ENCODE measurements around the gene RNU2-1. TPM values are rescaled to one million over a fixed set of nuclear protein-coding genes. Genes with fewer than 3 reads are reported as not detected.

The RNU2-1 gene
- total and polyA plus RNA-seq, 2 of the 13 experiments (the other 11 are each of a cell fraction or from before 2014, with no cell fraction given), result not detected

GRCh38 chr17:43216762-43217613, 16.8 kb downstream of the RNU2-1 start (continued):
- peak; percentile 87 for TF ChIP-seq REL (CRISPR knock-in tag; conservative IDR thresholded peaks at IDR 0.05)
- peak; percentile 77; the same call in 1 of the 2 replicates for TF ChIP-seq ZFP82 (CRISPR knock-in tag; IDR thresholded peaks at IDR 0.05; ENCODE audit: borderline replicate concordance)
- peak; percentile 87 for TF ChIP-seq ZNF501 (CRISPR knock-in tag; IDR thresholded peaks at IDR 0.05)
- TF ChIP-seq IKZF1 (IDR thresholded peaks at IDR 0.05), result no peak
- TF ChIP-seq MBD4 (IDR thresholded peaks at IDR 0.05; ENCODE audit: borderline replicate concordance, low read length), result peak; percentile 45; the same call in 1 of the 2 replicates
- peak; percentile 47; the same call in 1 of the 2 replicates for TF ChIP-seq ZNF546 (CRISPR knock-in tag; conservative IDR thresholded peaks at IDR 0.05)
- no peak for TF ChIP-seq NFRKB (IDR thresholded peaks at IDR 0.05)
- TF ChIP-seq ATM (IDR thresholded peaks at IDR 0.05; ENCODE audit: borderline replicate concordance), result no peak
- TF ChIP-seq ZNF362 (CRISPR knock-in tag; IDR thresholded peaks at IDR 0.05; ENCODE audit: borderline replicate concordance), result peak; percentile 81
- TF ChIP-seq MLX (CRISPR knock-in tag; IDR thresholded peaks at IDR 0.05), result peak; percentile 73; the same call in 1 of the 2 replicates
- no peak for TF ChIP-seq MBNL3 (CRISPR knock-in tag; conservative IDR thresholded peaks at IDR 0.05)
- no peak for TF ChIP-seq TRAFD1 (CRISPR knock-in tag; IDR thresholded peaks at IDR 0.05; ENCODE audit: borderline replicate concordance)
- TF ChIP-seq ZNF326 (CRISPR knock-in tag; IDR thresholded peaks at IDR 0.05; ENCODE audit: borderline replicate concordance), result 0 out of 2 replicates have a peak, but pooled peaks have one; percentile 23
- TF ChIP-seq KLF16 (CRISPR knock-in tag; IDR thresholded peaks at IDR 0.05), result peak in 1 of 2 experiments; percentile 63; a peak in 2 of 4 replicates
- TF ChIP-seq ZKSCAN5 (CRISPR knock-in tag; IDR thresholded peaks at IDR 0.05), result 0 out of 2 replicates have a peak, but pooled peaks have one; percentile 36
- TF ChIP-seq SIN3B (IDR thresholded peaks at IDR 0.05; ENCODE audit: low read length), result peak; percentile 36; the same call in 1 of the 2 replicates
- no peak for TF ChIP-seq ZNF570 (CRISPR knock-in tag; IDR thresholded peaks at IDR 0.05; ENCODE audit: borderline replicate concordance)
- peak; percentile 22; the same call in 1 of the 2 replicates for TF ChIP-seq ZNF572 (CRISPR knock-in tag; IDR thresholded peaks at IDR 0.05)
- TF ChIP-seq YEATS4 (CRISPR knock-in tag; IDR thresholded peaks at IDR 0.05; ENCODE audit: borderline replicate concordance), result peak; percentile 97
- peak; percentile 54; the same call in 1 of the 2 replicates for TF ChIP-seq STAT5B (CRISPR knock-in tag; IDR thresholded peaks at IDR 0.05)
- no peak for TF ChIP-seq ZFYVE20 (CRISPR knock-in tag; IDR thresholded peaks at IDR 0.05; ENCODE audit: borderline replicate concordance, low read depth)
- 0 out of 2 replicates have a peak, but pooled peaks have one; percentile 70 for TF ChIP-seq HMGXB3 (CRISPR knock-in tag; IDR thresholded peaks at IDR 0.05; ENCODE audit: borderline replicate concordance)
